NCI-H748 treated with DMSO at 0.1 percent for 48 hours (cell line): ENCODE data around the gene HIVEP1.

Experiments used
- DNase-seq: peaks from one replicate; lab custom pipeline; 2025; lab: John Stamatoyannopoulos, UW

Gene HIVEP1

GRCh38 chr6:12049165-12049564 lies 37.1 kb downstream of the HIVEP1 start:
- no peak for DNase-seq

DNA sequence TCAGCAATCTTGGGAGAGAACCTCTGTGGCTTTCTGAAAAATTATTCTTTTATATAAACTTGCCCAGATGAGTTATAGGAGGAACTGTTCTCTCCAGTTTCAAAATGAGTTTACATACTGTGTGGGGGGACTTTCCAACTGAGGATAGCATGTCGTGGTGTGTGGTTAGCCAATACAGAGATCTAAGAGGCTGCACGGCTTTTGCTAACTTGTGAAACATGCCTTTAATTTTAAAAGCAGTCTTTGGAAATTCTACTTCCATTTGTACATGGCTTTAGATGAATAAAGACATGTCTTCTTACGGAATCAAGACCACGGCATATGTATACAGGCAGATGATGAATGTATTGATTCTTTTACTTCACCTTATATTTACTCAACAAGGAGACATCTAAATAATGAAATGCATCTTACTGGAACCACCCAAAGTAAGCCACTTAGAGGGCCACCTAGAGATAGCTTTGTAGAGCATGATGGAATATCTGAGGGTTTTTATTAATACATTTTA lies 39.8 kb downstream of the HIVEP1 start:
- no peak for DNase-seq

- DNase-seq: no peak
These were observed 46.3 kb downstream of the HIVEP1 start for GRCh38 chr6:12058172-12058961.

DNA sequence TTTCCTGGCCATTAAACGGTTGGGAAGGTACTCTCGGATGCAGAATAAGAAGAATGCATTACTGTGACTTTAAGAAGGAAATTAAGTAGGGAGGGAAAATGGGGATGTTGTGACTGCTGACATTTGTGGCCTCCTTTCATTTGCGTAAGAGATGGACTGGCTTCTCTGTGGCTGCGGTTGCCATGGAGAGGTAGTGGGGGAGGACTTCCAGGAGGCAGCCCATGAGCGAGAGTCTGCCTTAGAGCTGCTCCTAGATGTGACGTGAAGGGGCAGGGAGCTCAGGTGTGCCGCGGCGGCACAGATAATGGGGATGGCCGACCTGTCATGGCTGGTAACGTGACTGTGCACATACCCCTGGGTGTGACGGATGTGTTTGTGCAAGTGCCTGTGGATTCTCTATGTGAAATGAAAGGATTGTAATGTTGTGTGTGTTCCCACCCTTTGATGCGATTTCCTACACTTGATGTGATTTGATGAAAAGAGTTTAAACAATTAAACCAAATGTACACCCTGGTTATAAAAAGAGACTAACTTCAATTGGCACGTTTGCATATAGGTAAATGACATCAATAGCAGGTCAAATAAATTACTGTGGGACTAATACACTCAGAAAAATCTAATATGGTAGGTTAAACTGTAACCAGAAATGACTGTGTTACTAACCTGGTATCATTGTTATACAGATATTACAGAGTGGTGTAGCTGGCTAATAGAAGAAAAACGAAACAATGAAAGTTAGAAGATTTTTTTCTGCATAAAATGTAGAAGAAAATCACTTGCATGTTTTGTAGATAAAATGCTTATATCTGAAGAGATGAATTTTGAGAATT lies 48.9 kb downstream of the HIVEP1 start:
- DNase-seq: peak; percentile 93

DNA sequence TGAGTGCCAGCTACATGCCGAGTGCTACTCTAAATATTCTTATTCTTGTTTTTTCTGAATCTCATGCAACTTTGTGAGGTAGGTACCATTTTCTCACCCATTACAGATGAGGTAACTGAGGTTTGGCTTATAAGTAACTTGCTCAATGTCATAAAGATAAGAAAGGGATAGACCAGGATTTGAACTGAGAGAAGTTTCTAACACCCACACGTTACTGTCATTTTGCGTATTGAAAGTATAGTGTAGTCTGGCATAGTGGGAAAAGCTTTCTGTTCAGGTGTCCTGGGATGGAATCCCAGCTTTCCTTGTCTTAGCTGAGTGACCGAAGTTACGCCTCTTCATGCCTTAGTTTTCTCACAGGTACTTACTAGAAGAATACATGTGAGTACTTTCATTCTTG lies 50.5 kb downstream of the HIVEP1 start:
- no peak for DNase-seq

DNA sequence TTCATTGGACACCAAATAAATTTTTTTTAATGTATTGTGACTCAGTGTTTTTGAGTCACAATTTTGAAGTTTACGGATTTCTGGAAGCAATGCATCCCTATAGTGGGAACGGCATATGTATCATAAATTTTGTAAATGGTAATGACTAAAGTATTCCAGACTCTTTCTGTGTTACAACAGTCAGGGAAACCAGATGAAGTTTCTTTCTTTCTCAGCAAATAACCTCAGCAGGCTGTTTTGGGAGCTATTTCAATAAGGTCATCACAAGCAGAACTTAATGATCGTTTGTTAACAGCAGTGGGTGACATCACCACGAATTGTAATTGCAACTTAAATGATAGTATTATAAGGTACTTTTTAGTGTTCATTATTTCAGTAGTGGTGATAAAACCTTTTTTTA lies 52.0 kb downstream of the HIVEP1 start:
- no peak for DNase-seq

DNA sequence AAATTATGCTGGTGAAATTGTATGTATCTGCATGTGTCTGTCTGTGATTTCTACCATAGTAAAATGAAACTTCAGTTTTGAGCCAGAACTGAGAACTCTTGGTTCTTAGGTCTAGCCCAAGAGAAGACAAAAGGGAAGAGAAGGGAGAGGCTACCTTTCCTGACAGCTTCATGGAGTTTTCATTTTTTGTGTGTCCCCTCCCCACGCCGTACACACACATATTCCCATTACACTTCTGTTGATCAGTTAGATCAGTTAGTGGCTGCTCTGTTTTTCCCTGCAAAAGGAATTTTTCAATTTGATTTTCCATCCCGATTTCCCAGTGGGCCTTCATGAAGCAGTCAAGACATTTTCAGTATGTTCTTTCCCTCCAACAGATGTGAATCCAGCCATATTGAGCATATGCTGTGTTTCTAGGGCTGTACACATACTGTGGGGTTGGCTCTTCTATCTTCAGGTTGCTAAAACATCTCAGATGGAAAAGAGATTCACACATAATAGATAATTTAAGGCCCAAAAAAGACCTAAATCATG lies 52.5 kb downstream of the HIVEP1 start:
- no peak for DNase-seq

- no peak for DNase-seq
These were observed 53.4 kb downstream of the HIVEP1 start for GRCh38 chr6:12065321-12066140.

DNA sequence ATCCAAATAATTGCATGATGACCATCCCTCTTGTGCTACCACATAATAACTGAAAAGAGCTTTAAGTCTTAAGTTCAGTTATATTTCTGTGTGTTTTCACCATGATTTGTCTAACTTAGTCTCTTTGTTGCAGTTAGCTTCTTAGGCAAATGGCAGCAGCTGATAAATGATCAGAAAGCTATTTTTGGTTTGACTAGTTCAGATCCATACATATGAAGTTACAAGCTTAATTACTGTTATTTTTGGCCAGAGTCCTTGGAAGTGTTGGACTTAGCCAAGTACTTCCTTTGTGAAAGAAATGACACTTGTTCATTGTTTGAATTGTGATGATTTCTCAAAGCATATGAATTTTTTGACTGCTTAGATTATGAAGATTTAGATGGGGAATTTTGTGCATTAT lies 54.2 kb downstream of the HIVEP1 start:
- no peak for DNase-seq

DNA sequence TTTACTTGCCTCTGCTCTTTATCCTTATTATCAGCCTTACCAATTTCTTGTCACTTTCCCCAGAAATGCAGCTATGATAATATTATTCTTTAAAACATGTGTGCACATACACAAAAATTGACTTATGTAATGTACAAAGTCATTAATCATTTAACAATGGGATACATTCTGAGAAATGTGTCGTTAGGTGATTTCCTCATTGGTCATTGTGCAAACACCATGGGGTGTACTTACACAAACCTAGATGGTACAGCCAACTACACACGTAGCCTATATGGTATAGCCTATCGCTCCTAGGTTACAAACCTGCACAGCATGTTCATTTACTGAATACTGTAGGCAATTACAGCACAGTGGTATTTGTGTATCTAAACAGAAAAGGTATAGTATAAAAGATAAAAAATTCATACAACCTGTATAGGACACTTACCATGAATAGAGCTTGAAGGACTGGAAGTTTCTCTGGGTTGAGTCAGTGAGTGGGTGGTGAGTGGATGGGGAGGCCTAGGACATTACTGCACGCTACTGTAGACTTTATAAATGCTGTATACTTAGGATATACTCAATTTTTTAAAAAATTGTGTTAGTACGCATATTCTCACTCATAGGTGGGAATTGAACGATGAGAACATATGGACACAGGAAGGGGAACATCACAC lies 56.9 kb downstream of the HIVEP1 start:
- no peak for DNase-seq

- DNase-seq: no peak
These were observed 57.9 kb downstream of the HIVEP1 start for GRCh38 chr6:12069891-12070529.

GRCh38 chr6:12071064-12071615 lies 59.0 kb downstream of the HIVEP1 start:
- no peak for DNase-seq

DNA sequence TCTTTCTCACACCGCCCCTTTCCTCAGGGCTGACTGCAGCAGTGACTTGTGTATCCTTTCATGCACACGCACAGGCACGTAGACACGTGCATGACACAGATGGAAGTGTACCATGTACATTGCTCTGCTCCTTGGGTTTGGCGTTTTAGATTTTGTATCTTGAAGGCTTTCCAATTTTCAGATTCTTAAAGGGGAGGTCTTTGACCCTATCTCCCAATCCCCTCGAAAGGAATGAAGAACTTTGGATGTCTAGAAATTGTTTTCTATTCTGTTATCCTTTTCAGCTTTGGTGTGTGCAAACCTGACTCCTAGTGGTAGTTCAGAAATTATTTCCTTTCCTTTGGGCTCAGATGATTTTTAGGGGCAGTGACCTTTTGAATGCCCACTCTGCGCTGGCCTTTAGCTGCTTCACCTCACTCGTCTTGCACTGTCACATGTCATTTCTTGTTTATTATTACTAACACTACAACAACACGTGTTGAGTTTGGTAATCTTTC lies 63.0 kb downstream of the HIVEP1 start:
- DNase-seq: no peak

DNA sequence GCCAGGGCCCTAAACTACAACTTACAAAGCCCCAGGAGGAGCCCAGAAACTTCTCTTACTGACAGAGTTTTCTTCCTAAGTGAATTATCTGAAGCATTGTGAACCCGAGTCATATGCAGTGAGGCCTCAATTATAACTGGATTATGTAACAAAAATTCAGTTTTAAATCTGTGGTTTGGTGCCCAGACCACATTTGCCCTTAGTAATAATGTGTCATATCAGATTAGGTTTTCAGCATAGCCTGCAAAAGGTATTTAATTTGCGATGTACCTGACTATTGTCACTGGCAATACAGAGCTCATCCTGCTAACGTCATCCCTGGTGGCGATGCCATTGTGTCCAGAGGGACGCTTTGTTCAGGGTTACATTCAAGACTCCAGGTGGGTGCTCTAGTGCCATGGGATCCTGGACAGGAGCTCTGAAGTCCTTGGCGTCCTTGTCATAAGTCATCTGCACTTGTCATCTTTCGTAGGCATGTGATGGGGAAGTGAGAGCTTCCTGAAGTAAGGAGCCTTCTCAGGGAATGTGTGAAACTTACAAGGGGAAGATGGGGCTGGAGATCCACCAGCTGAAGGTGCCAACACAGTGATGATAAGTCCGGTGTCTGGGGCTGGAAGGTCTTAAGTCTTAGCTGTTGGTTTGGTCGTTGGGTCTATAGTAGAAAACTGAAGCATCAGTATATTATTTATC lies 65.1 kb downstream of the HIVEP1 start:
- DNase-seq: no peak

DNA sequence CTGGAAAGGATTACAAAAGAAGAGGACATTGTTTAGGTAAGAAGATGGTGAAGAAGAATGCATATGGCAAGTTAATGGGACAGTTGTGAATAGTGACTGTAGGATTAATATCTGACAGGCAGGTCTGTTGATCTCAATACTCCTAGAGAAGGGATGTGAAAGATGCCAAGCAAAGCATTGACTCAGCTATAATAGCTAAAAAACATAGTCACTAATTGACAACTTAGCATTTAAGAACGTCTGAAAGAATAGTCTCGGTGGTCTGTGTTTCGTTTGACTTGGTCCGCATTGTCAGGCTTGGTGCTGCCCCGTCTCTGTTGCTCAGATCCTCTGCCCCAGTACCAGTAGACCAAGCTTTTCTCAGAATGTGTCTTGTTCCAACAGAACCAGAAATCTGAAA lies 65.9 kb downstream of the HIVEP1 start:
- DNase-seq: no peak

DNA sequence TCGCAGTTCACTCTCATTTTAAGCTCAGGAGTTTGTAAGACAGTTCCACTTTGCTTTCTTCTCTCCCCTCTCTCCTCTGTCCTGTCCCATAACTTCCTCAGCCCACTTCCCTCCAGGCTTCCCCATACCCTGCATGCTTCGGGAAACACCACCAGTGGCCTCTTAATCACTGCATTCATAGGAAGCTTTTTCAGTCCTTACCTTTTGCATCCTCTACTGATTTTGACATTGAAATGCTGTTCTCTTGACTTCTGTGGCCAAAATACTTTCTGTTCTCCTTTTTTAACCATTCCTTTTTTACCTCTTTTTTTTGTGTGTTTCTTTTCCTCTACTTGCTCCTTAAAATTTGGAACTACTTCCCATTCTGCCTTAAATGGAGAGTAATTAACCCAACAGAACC lies 69.7 kb downstream of the HIVEP1 start:
- DNase-seq: no peak

DNA sequence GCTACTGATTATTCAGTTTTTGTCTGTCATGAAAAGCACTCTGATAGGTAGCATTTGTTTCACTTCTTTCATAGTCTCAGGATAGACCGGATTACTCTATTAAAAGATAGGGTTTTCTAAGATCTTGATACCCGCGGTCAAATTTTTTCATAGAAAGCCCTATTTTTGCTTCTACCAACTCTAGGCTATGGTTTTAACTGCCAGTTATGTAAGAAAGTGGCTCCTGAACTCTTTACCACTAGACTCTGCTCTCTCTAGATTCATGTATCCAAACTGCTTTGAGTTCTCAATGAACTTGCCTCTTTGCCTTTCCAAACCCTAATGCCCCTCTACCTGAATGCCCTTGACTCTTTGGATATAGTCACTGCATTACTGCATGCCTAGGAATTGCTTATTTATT lies 70.3 kb downstream of the HIVEP1 start:
- no peak for DNase-seq

DNA sequence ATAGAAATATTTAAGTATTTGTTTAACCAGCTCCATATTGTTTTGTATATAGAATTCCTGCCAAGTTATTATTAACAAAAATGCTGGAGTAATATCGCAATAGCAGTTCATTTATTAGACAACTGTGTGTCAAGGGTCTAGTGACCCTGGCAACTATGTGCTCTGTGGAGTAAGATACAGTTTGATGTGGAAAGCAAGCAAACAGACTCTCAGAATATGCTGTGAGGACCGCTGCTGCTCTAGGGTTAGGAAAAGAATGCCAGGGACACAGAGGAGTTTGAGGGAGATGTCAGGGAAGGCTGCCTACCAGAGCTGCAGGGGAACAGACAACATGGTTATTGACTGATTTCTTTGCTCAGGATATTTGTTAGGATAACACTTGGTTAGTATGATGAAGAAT lies 71.2 kb downstream of the HIVEP1 start:
- no peak for DNase-seq

DNA sequence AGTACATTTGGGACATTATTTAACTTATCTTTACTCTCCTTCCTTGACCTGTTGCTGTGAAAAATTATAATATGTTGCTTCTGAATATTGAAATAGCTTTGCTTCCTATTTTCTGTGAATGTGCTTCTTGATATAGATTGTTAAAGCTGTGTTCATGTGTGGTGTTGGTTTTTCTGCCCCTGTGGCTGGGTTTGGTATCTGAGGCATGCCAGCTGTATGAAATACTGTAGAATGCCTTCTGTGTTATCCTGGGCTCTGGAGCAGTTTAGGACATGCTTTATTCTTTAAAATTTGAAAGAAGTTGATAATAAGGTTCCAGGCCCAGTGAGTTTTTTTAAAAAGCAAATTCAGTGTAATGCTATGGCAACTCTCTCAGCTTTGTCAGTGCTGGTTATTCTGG lies 71.7 kb downstream of the HIVEP1 start:
- DNase-seq: no peak

DNA sequence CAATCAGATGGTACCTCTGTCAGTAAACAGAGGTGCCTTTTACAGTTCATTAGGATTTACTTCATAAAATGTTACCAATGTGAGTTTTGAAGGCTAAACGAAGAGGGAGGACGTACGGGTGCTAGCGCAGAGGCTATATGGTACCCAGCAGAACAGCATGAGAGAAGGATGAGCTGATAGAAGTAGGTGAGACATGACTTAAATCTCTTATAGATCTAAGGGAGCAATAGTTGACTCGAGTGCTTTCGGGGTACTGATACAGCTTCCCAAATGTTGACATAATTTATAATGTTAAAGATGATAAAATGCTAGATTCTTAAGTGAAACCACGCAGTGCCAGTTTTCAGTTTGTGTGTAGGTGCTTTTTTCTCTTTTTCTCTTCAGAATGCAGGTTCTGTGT lies 72.6 kb downstream of the HIVEP1 start:
- no peak for DNase-seq
